ENCODE results near the gene SPANXD.
"Not testable (repeated sequence)": the region's sequence is repeated elsewhere in the genome, so short reads cannot be mapped to it uniquely, and the experiment has no call there.

The SPANXD gene

GRCh38 chrX:141698639-141699038, at the start of gene SPANXD:
Gene SPANXD (minus strand): TSS chrX:141698739. CDS start chrX:141698405, 334 bp downstream.
- DNase-seq: not testable (repeated sequence)

DNA sequence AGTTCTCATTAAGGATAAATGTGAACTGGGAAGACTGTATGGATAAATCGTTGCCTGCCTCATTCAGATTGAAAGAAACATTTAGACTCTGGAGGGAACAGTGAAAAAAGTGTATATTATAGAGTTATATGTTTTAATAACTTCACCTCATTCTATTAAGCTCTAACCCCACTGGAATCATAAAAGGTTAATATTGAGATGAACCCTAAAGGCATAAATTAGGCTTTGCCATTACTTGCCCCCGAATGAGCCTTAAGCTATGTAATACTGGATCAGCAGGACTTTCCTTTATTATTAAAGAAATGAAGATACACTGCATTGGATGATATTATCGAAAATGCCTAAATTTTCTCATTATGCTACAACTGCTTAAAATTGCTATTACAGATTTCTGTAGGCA, 44.1 kb upstream of the SPANXD start:
- no peak for DNase-seq

GRCh38 chrX:141736656-141737055, 38.1 kb upstream of the SPANXD start:
- no peak for DNase-seq

GRCh38 chrX:141733371-141733770, 34.8 kb upstream of the SPANXD start:
- DNase-seq: no peak

- no peak for DNase-seq
Measured at GRCh38 chrX:141732031-141732430, 33.5 kb upstream of the SPANXD start.

GRCh38 chrX:141724186-141724585, 25.6 kb upstream of the SPANXD start:
- no peak for DNase-seq

- DNase-seq: no peak
Measured at GRCh38 chrX:141714680-141715079, 16.1 kb upstream of the SPANXD start.

- no peak for DNase-seq
Measured at GRCh38 chrX:141701072-141701471, 2.5 kb upstream of the SPANXD start.

GRCh38 chrX:141673946-141674345, 24.6 kb downstream of the SPANXD start:
- no peak for DNase-seq

- no peak for DNase-seq
Measured at GRCh38 chrX:141669689-141670088, 28.9 kb downstream of the SPANXD start.

DNA sequence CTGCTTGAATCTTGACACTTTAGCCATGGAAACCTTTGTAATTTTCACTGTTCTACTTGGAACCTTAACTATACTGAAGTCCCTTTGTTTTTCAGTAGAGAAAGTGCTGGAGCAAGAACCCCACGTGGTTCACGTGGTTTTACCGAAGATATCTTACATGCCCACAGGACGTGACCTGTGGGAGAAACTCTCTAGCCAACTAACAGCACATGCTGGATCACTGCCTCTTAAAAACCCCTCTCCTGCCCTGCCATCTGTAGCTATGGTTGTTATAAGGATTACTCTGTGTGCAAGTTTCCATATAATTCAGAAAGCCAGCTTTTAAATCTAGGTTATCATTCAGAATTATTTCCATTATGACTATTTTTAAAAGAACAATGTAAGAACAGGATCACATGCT, 30.2 kb downstream of the SPANXD start:
- DNase-seq: no peak

DNA sequence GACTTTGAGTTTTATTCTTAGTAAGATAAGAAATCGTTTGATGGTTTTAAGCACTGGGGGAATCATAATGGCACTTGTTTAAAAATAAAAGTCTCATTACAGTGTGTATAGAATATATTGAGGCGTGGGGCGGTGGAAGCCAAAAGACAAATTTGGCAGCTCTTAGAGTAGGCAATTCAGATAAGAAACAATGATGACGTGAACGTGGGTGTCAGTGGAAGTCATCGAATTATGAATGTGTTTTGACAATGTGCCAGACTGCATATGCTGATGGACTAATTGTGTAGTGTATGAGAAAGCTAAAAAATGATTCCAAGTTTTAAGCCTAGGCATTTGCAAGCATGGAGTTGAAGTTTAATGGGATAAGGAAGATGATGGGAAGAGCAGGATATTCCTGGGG, 35.8 kb downstream of the SPANXD start:
- no peak for DNase-seq

- DNase-seq: no peak
Measured at GRCh38 chrX:141652286-141652685, 46.3 kb downstream of the SPANXD start.

All from 8988T (cell line).